HG03442 (cell line): ENCODE measurements around the gene GPR6.

ENCODE experiments used
- ATAC-seq: cut with Tn5 transposase; IDR thresholded peaks from one replicate; pipeline ENCODE4 v1.9.1; 2021; ENCODE audit warnings: mild to moderate bottlenecking, moderate library complexity; ENCODE audit not compliant: unreplicated experiment

GPR6 gene

DNA sequence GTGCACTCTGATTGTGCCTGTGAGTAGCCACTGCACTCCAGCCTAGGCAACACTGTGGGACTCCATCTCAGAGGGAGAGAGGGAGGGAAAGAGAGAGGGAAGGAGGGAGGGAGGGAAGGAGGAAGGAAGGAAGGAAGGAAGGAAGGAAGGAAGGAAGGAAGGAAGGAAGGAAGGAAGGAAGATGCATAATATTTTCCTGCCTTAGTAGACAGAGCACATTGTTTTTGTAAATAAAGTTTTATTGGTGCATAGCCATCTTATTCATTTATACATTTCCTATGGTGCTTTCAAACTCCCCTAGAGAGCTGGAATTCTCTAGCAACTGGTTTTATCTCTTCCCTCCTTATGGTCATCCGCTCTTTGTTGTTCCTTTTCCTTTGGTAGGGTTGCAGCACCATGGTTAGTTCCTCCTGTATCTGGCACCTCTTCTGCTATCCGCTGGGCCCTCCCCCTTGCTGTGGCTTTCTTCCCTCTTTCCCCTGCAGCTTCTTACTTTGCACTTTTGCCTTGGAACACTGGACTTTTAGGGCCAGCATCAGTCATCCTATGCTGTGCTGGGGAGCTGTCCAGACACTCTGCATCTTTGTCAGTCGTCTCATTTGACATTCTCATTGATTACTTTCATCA is 20.2 kb downstream of the GPR6 start:
- ATAC-seq, result no peak

DNA sequence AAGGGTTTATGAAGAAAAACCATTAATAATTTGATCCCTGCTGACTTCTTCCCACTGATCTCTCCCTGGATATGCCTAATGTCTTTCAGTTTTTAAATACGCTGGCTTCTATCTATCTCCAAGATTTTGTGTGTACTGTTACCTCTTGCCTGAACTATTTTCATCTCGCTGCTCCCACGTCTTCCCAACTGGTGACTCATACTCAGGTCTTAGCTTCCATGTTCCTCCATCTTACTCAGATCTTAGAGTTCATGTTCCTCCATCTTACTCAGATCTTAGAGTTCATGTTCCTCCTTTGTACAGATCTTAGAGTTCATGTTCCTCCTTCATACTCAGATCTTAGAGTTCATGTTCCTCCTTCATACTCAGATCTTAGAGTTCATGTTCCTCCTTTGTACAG is 21.6 kb downstream of the GPR6 start:
- no peak for ATAC-seq

DNA sequence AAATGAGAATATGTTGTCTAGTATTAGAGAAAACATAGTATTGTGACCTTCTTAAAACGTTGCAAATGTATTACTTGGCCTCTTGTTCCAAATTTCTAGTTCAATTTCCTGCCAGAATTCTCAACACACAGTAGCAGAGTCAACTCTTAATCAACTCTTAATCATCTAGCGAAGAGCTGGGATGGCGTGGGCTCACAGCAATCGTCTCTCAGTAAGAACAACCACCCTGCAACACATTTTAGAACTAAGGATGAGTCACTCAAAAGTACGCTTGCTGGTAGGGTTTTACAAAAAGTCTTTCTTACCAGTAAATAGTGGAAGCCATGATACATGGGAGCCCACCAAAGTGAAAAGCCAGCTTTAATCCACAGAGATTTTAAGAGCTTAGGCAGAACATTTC is 24.6 kb downstream of the GPR6 start:
- ATAC-seq, result no peak

DNA sequence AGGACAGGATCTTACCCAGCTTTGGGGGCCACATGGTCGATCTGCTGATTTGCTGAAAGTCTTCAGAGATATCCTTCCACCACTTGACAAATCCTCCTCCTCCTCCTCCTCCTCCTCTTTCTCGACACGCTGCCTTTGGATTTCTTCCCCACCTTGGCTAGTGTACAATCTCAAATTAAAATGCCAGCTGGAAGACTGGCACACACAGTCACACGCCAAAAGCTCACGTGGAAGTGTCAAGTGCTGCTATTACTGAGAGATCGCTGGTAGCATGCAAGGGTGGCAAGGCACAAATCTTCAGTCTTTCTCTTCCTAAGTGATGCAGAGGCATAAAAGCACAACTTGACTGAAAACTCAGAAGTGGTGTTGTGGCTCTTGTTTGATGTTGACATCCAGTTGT is 35.3 kb downstream of the GPR6 start:
- no peak for ATAC-seq

DNA sequence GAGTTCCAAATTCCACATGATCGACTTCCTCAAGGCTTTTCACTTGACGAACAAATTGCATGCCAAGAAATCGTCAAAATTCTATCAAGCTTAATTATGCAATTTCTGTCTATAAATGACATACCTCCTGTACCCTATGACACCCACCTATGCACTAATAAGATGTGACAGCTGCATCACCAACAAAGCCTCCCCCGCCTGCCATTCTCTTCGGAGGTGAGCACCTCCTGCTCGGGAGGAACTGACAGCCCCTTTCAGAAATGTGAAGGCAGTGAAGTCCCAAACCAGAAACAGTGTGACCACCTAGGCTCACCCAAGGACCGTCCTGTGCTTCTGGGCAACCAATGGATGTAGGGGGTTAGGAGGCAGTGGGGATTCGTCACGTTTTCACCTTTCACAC is 37.1 kb downstream of the GPR6 start:
- no peak for ATAC-seq

DNA sequence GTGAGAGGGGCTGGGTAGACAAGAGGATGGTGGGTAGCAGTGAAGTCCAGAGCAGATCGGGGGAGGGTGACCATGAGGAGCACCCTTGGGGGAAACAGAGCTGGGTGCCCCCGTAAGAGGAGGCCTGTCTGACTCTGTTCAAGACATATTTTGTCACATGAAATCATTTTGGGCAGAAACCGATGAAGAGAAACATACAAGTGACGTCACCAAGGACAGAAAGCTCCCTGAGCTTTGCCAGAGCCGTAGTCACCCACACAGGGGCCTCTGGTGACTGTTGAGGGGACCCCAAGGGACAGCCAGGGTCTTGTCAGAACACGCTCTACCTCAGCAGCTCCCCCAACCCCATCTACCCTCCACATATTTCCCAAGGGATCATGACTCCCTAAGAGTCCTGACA is 39.2 kb downstream of the GPR6 start:
- no peak for ATAC-seq

DNA sequence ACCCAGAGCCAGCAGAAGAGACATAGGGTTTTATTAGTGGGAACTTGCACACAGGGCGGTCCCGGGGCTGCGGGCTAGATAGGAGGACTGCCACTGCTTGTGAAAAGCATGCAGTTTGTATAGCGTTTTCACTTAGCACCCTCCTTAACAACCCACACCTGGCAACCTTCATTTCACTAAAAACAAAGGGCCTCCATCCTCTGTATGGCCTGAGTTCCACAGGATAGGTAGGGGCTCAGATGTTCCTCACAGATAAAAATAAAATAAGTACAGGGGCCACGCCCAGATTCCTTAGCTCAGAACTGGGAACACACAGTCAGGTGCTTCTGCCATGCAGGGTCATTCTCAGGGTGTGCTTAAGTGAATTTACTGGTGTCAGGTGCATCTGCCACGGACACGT is 39.8 kb downstream of the GPR6 start:
- ATAC-seq, result no peak

DNA sequence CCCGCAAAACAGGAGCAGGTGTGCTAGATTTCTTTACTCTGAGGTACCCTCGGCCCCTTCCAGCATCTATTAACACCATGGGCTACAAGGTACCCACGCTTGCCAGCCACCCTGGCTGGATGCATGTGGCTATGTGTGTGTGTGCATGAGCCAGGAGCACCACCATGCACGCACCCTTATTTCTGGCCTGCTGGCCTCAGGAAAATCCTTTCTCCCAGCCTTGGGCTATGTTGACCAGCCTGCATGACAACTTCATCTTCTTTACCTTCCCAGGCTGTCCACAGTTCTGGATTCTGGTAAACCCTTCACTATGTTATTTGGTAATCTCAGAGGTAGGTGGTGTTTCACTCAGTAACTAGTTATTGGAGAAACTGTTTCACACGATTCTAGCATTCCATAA is 40.4 kb downstream of the GPR6 start:
- no peak for ATAC-seq

DNA sequence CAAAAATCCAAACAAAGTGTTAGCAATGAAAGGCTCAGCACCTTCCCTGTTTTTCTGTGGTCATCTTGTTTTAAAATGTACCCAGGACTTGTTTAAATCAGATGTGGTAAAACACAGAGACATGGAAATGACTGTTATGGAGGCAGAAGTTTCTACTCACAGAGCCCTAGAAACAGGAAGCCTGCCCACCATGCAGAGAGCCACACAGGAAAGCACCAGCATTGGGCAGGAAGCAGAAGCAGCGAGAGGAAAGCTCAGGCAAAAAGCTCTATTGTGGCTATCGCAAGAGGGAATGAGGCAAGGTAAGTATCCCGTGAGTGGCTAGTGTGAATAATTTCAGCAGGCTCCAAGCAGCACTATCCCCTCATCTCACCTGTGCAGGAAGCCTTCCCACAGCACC is 42.8 kb downstream of the GPR6 start:
- ATAC-seq, result no peak

DNA sequence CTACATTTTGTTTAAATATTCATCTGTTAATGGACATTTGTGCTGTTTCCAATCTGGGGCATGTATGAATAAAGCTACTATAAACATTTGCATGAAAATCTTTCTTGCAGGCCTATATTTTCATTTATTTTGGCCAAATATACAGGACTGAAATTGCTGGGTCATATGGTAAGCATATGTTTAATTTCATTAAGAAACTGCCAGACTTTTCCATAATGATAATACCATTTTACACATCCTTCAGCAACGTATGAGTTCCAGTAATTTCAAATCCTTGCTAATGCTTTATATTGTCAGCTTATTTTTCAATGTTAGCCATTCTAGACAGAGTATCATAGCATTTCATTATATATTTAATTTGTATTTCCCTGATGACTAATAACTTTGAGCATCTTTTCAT is 51.0 kb downstream of the GPR6 start:
- ATAC-seq, result no peak
